ENCODE data around the gene TLR6.

DNA sequence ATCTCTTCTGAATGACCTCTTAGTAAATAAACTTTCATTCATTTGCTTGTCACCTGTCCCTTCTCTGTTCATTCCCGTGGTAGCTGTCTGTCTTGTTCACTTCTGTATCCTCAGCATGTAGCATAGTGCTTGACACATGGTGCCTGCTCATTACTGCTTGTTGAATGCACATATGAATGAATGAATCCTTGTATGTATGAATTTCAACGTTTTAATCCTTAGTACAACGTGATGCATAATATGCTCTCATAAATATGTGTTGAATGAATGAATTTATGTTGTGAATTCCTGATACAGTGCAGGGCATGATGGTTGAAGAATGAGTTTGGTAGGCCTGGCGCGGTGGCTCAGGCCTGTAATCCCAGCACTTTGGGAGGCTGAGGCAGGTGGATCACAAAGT is 76.8 kb downstream of the TLR6 start:
- TF ChIP-seq GATA2 (IDR thresholded peaks at IDR 0.05; ENCODE audit: low read depth, low read length) (no peak), GATA3 (IDR thresholded peaks at IDR 0.05; ENCODE audit: low read depth, low read length) (no peak)
